ENCODE data around the gene TMEM174. TPM values are rescaled to one million over a fixed set of nuclear protein-coding genes. Genes with fewer than 3 reads are reported as not detected.
A peak's percentile ranks its signal among the peaks of the same experiment; 100 is the strongest.

Gene TMEM174
- total RNA-seq, 1 donor from 2014 or later = not detected

DNA sequence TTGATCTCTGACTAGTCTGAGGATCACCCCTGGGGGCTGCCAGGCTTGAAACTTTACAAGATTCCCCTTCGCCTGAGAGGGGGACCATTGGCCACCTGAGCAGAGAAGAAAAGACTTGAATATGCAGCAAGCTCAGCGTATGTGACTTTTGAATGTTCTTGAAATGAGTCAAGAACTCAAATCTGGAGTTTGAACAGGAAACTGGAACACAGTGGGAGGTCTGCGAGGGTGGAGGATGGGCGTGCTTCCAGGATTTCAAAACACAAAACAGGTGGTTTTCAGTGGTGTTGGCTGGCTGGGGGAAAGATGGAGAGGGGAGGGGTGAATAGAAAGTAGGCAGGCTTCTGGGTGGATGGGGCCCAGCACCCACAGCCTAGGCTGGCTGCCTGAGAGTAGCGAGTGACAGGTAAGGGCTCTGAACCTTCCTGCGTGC, 40.6 kb downstream of the TMEM174 start:
- H3K36me3 ChIP-seq (ENCODE audit: insufficient read depth, low read length) = no peaks in the 10 kb centered on the region
- H3K27me3 Mint-ChIP-seq (ENCODE audit: low read depth, unreplicated experiment) = peaks cover 55% of the 10 kb centered on the region
- no peak overlapping the region for H3K4me3 ChIP-seq (ENCODE audit: insufficient read depth, low read depth, low read length)
- peaks cover 22% of the 10 kb centered on the region for H3K4me1 ChIP-seq (ENCODE audit: insufficient read depth, low read length)
- H3K4me3 Mint-ChIP-seq (ENCODE audit: unreplicated experiment) = no peak overlapping the region
- H3K4me1 Mint-ChIP-seq (ENCODE audit: low read depth, unreplicated experiment) = peaks cover 7% of the 10 kb centered on the region
- H3K9me3 ChIP-seq (ENCODE audit: insufficient read depth, low read depth, low read length) = no peaks in the 10 kb centered on the region
- H3K27ac ChIP-seq (ENCODE audit: low read depth, low read length) = no peak overlapping the region
- H3K27me3 ChIP-seq (ENCODE audit: insufficient read depth, low read length) = no peaks in the 10 kb centered on the region
- H3K9me3 Mint-ChIP-seq (ENCODE audit: unreplicated experiment) = peaks cover 24% of the 10 kb centered on the region
- TF ChIP-seq, protein P1, sequence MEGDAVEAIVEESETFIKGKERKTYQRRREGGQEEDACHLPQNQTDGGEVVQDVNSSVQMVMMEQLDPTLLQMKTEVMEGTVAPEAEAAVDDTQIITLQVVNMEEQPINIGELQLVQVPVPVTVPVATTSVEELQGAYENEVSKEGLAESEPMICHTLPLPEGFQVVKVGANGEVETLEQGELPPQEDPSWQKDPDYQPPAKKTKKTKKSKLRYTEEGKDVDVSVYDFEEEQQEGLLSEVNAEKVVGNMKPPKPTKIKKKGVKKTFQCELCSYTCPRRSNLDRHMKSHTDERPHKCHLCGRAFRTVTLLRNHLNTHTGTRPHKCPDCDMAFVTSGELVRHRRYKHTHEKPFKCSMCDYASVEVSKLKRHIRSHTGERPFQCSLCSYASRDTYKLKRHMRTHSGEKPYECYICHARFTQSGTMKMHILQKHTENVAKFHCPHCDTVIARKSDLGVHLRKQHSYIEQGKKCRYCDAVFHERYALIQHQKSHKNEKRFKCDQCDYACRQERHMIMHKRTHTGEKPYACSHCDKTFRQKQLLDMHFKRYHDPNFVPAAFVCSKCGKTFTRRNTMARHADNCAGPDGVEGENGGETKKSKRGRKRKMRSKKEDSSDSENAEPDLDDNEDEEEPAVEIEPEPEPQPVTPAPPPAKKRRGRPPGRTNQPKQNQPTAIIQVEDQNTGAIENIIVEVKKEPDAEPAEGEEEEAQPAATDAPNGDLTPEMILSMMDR (IDR thresholded peaks at IDR 0.05; ENCODE audit: insufficient read depth, low read depth, low read length) = no peak
- TF ChIP-seq EZH2 (IDR thresholded peaks at IDR 0.05; ENCODE audit: insufficient read depth, low read length) = no peak
- no peak overlapping the region for H2AFZ ChIP-seq (ENCODE audit: low read depth, low read length)
- H3K27ac Mint-ChIP-seq (ENCODE audit: unreplicated experiment) = no peak overlapping the region
- no peaks in the 10 kb centered on the region for H3K36me3 Mint-ChIP-seq (ENCODE audit: low read depth, unreplicated experiment)
- H3K9ac ChIP-seq (ENCODE audit: low read length) = no peak overlapping the region
- DNase-seq (ENCODE audit: low read depth) (peak; percentile 88), FAIRE-seq (no peak)
- peak overlapping the region; percentile 6 for H3K4me2 ChIP-seq (ENCODE audit: low read length)
- no peaks in the 10 kb centered on the region for H3K79me2 ChIP-seq (ENCODE audit: insufficient read depth, low read length)
- H4K20me1 ChIP-seq (ENCODE audit: insufficient read depth, low read length) = no peaks in the 10 kb centered on the region

DNA sequence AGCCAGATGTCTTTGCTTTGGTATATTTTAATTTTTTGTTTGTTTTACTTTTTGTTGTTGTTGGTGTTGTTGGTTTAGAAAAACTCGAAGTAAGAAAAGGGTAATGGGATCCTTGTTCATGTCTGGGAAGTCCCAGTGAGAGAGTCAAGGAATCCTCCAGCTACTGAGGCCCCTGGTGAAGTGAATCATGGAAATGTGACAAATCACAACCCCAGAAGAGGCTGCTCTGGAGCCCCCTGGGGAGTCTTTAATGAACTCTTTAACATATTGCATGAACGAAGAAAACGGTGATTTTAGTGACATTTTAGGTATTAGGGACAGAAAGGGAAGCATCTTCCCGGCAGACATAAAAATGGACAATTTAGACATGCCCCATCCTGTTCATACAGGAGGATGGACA, 41.3 kb downstream of the TMEM174 start:
- Histone ChIP-seq H3K9me3 (ENCODE audit: insufficient read depth, low read depth, low read length) (no peaks in the 10 kb centered on the region), H3K27me3 (ENCODE audit: insufficient read depth, low read length) (no peaks in the 10 kb centered on the region), H3K36me3 (ENCODE audit: insufficient read depth, low read length) (no peaks in the 10 kb centered on the region), H2AFZ (ENCODE audit: low read depth, low read length) (no peak overlapping the region), H3K9ac (ENCODE audit: low read length) (no peak overlapping the region), H3K4me3 (ENCODE audit: insufficient read depth, low read depth, low read length) (no peak overlapping the region), H3K4me1 (ENCODE audit: insufficient read depth, low read length) (peaks cover 22% of the 10 kb centered on the region), H3K27ac (ENCODE audit: low read depth, low read length) (no peak overlapping the region), H3K4me2 (ENCODE audit: low read length) (peak overlapping the region; percentile 6), H4K20me1 (ENCODE audit: insufficient read depth, low read length) (no peaks in the 10 kb centered on the region), H3K79me2 (ENCODE audit: insufficient read depth, low read length) (no peaks in the 10 kb centered on the region)
- Mint-ChIP-seq H3K9me3 (ENCODE audit: unreplicated experiment) (peaks cover 19% of the 10 kb centered on the region), H3K4me3 (ENCODE audit: unreplicated experiment) (no peak overlapping the region), H3K27me3 (ENCODE audit: low read depth, unreplicated experiment) (peaks cover 56% of the 10 kb centered on the region), H3K36me3 (ENCODE audit: low read depth, unreplicated experiment) (no peaks in the 10 kb centered on the region), H3K4me1 (ENCODE audit: low read depth, unreplicated experiment) (peaks cover 7% of the 10 kb centered on the region), H3K27ac (ENCODE audit: unreplicated experiment) (no peak overlapping the region)
- FAIRE-seq (no peak), DNase-seq (ENCODE audit: low read depth) (no peak)
- no peak for TF ChIP-seq EZH2 (IDR thresholded peaks at IDR 0.05; ENCODE audit: insufficient read depth, low read length)
- TF ChIP-seq, protein P1 (IDR thresholded peaks at IDR 0.05; ENCODE audit: insufficient read depth, low read depth, low read length) = no peak

DNA sequence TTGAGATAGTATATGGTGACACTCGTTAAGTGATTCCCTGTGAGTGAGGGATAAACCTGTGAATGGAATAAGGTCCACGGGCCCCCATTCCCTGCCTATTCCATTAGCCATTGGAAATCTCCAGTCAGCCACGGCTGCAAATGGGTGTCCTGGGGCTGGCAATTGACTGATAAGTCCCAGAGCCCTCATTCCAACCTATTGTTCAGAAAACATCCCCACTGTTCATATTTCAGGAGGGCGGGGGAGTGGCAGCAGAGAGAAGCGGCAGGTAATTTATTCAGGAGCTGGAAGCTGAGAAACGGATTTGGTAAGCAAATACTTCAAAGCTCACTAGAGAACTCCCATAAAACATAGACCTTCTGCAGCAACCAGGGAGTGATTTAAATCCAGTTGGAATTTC, 42.0 kb downstream of the TMEM174 start:
- H3K4me3 ChIP-seq (ENCODE audit: insufficient read depth, low read depth, low read length) = no peak overlapping the region
- peaks cover 7% of the 10 kb centered on the region for H3K4me1 Mint-ChIP-seq (ENCODE audit: low read depth, unreplicated experiment)
- no peaks in the 10 kb centered on the region for H4K20me1 ChIP-seq (ENCODE audit: insufficient read depth, low read length)
- no peaks in the 10 kb centered on the region for H3K79me2 ChIP-seq (ENCODE audit: insufficient read depth, low read length)
- no peak overlapping the region for H2AFZ ChIP-seq (ENCODE audit: low read depth, low read length)
- H3K9ac ChIP-seq (ENCODE audit: low read length) = no peak overlapping the region
- H3K27me3 ChIP-seq (ENCODE audit: insufficient read depth, low read length) = no peaks in the 10 kb centered on the region
- TF ChIP-seq, protein P1 (IDR thresholded peaks at IDR 0.05; ENCODE audit: insufficient read depth, low read depth, low read length) = no peak
- no peak for TF ChIP-seq EZH2 (IDR thresholded peaks at IDR 0.05; ENCODE audit: insufficient read depth, low read length)
- H3K36me3 Mint-ChIP-seq (ENCODE audit: low read depth, unreplicated experiment) = no peaks in the 10 kb centered on the region
- peaks cover 52% of the 10 kb centered on the region for H3K27me3 Mint-ChIP-seq (ENCODE audit: low read depth, unreplicated experiment)
- peaks cover 14% of the 10 kb centered on the region for H3K9me3 Mint-ChIP-seq (ENCODE audit: unreplicated experiment)
- H3K4me1 ChIP-seq (ENCODE audit: insufficient read depth, low read length) = peaks cover 22% of the 10 kb centered on the region
- no peaks in the 10 kb centered on the region for H3K9me3 ChIP-seq (ENCODE audit: insufficient read depth, low read depth, low read length)
- H3K27ac Mint-ChIP-seq (ENCODE audit: unreplicated experiment) = no peak overlapping the region
- no peak overlapping the region for H3K27ac ChIP-seq (ENCODE audit: low read depth, low read length)
- no peak for DNase-seq (ENCODE audit: low read depth)
- peak overlapping the region; percentile 95 for H3K4me2 ChIP-seq (ENCODE audit: low read length)
- no peak overlapping the region for H3K4me3 Mint-ChIP-seq (ENCODE audit: unreplicated experiment)
- no peak for FAIRE-seq
- H3K36me3 ChIP-seq (ENCODE audit: insufficient read depth, low read length) = no peaks in the 10 kb centered on the region

All from astrocyte (in vitro differentiated cells and primary cell).